ENCODE data around the gene PIBF1. TPM values are rescaled to one million over a fixed set of nuclear protein-coding genes. Genes with fewer than 3 reads are reported as not detected.

PIBF1 gene
- total RNA-seq, 4 donors from 2014 or later, result 13.2 to 54.0 (median 30.6) TPM

GRCh38 chr13:73045031-73045430 is 263.1 kb downstream of the PIBF1 start:
- no peak for TF ChIP-seq CTCF (IDR thresholded peaks at IDR 0.05; ENCODE audit: low read depth)

- no peak for TF ChIP-seq CTCF (IDR thresholded peaks at IDR 0.05; ENCODE audit: low read depth)
Observed at GRCh38 chr13:73054712-73055111, 272.8 kb downstream of the PIBF1 start.

GRCh38 chr13:73055813-73056564 is 274.1 kb downstream of the PIBF1 start:
- TF ChIP-seq CTCF (IDR thresholded peaks at IDR 0.05; ENCODE audit: low read depth), result no peak

GRCh38 chr13:73056565-73056962 is 274.6 kb downstream of the PIBF1 start:
- no peak for TF ChIP-seq CTCF (IDR thresholded peaks at IDR 0.05; ENCODE audit: low read depth)

GRCh38 chr13:73057284-73058063 is 275.5 kb downstream of the PIBF1 start:
- no peak for TF ChIP-seq CTCF (IDR thresholded peaks at IDR 0.05; ENCODE audit: low read depth)

- TF ChIP-seq CTCF (IDR thresholded peaks at IDR 0.05; ENCODE audit: low read depth), result no peak
Observed at GRCh38 chr13:73058064-73058313, 276.1 kb downstream of the PIBF1 start.

- TF ChIP-seq CTCF (IDR thresholded peaks at IDR 0.05; ENCODE audit: low read depth), result no peak
Observed at GRCh38 chr13:73058432-73058735, 276.5 kb downstream of the PIBF1 start.
